CD4-positive, alpha-beta T cell treated with Interleukin-17A for 4 hours (primary cell): ENCODE measurements around the gene MED17.
"Not testable (repeated sequence)": the region's sequence is repeated elsewhere in the genome, so short reads cannot be mapped to it uniquely, and the experiment has no call there.

ENCODE experiments used
- DNase-seq: peaks from one replicate; pipeline ENCODE4 v3.0.0-alpha.2; 2020; ENCODE audit warnings: mixed read lengths

Gene MED17

GRCh38 chr11:93784145-93784934 is at the start of gene MED17:
TSS of gene MED17 (plus strand) at chr11:93784282. CDS start at chr11:93784514, 232 bp downstream.
- DNase-seq = peak; percentile 91

- DNase-seq = no peak
Observed at GRCh38 chr11:93734427-93735222, 49.5 kb upstream of the MED17 start.

- DNase-seq = no peak
Observed at GRCh38 chr11:93735627-93736026, 48.5 kb upstream of the MED17 start.

- DNase-seq = no peak
Observed at GRCh38 chr11:93736129-93736528, 48.0 kb upstream of the MED17 start.

- DNase-seq = no peak
Observed at GRCh38 chr11:93737904-93738612, 46.0 kb upstream of the MED17 start.

- no peak for DNase-seq
Observed at GRCh38 chr11:93738647-93739081, 45.4 kb upstream of the MED17 start.

GRCh38 chr11:93740031-93740729 is 43.9 kb upstream of the MED17 start:
- peak; percentile 30 for DNase-seq

- peak; percentile 64 for DNase-seq
Observed at GRCh38 chr11:93740730-93741093, 43.4 kb upstream of the MED17 start.

GRCh38 chr11:93741094-93741881 is 42.8 kb upstream of the MED17 start, which contains the start of the genes C11orf54 and TAF1D:
TSS of gene C11orf54 (plus strand) at chr11:93741672. CDS start at chr11:93747394, 5,722 bp downstream.
TSS of gene TAF1D (minus strand) at chr11:93741495. CDS start at chr11:93739304, 2,191 bp downstream.
- DNase-seq = peak; percentile 97

GRCh38 chr11:93741882-93742226 is 42.2 kb upstream of the MED17 start:
- no peak for DNase-seq

GRCh38 chr11:93743291-93743690 is 40.8 kb upstream of the MED17 start:
- no peak for DNase-seq

GRCh38 chr11:93744669-93745004 is 39.4 kb upstream of the MED17 start:
- DNase-seq = no peak

GRCh38 chr11:93745005-93745755 is 38.9 kb upstream of the MED17 start:
- not testable (repeated sequence) for DNase-seq

- no peak for DNase-seq
Observed at GRCh38 chr11:93746101-93746500, 38.0 kb upstream of the MED17 start.

GRCh38 chr11:93747122-93747521 is 37.0 kb upstream of the MED17 start:
- DNase-seq = no peak

GRCh38 chr11:93751001-93751400 is 33.1 kb upstream of the MED17 start:
- DNase-seq = no peak

GRCh38 chr11:93753241-93753640 is 30.8 kb upstream of the MED17 start:
- no peak for DNase-seq

GRCh38 chr11:93756748-93757147 is 27.3 kb upstream of the MED17 start:
- no peak for DNase-seq

- DNase-seq = no peak
Observed at GRCh38 chr11:93757301-93757700, 26.8 kb upstream of the MED17 start.

- no peak for DNase-seq
Observed at GRCh38 chr11:93757924-93758865, 25.9 kb upstream of the MED17 start.
